ACC112 (cell line): ENCODE results near the gene SDK1.

Source experiments
- H2AFZ ChIP-seq: fragments of 200-600 bp; sonication (generic); one replicate; pipeline ENCODE4 v1.6.0; 2017; ENCODE audit warnings: antibody characterized with exemption, low read length; ENCODE audit not compliant: unreplicated experiment
- H3K27ac ChIP-seq: fragments of 200-600 bp; sonication (generic); 2 replicates; pipeline ENCODE4 v1.5.1; 2014; ENCODE audit warnings: low read depth, mild to moderate bottlenecking, antibody characterized with exemption, low read length, moderate library complexity
- H3K27me3 ChIP-seq: fragments of 200-600 bp; sonication (generic); 2 replicates; pipeline ENCODE4 v1.6.1; 2014; ENCODE audit warnings: mild to moderate bottlenecking, antibody characterized with exemption, low read length, moderate library complexity, mixed read lengths; ENCODE audit not compliant: insufficient read depth
- H3K36me3 ChIP-seq: fragments of 200-600 bp; sonication (generic); 2 replicates; pipeline ENCODE4 v1.6.1; 2016; ENCODE audit warnings: mild to moderate bottlenecking, antibody characterized with exemption, low read length, moderate library complexity, mixed read lengths; ENCODE audit not compliant: insufficient read depth
- H3K4me1 ChIP-seq: fragments of 200-600 bp; sonication (generic); one replicate; pipeline ENCODE4 v1.6.1; 2016; ENCODE audit warnings: low read length, mixed read lengths; ENCODE audit not compliant: insufficient read depth, unreplicated experiment, control insufficient read depth
- H3K4me3 ChIP-seq: fragments of 200-600 bp; sonication (generic); 2 replicates; pipeline ENCODE4 v1.5.1; 2014; ENCODE audit warnings: mild to moderate bottlenecking, low read depth, low read length
- H3K79me2 ChIP-seq: fragments of 200-600 bp; sonication (generic); one replicate; pipeline ENCODE4 v1.6.0; 2016; ENCODE audit warnings: low read length; ENCODE audit not compliant: control insufficient read depth, unreplicated experiment, insufficient read depth

Gene SDK1

GRCh38 chr7:3374239-3374638 lies 73.2 kb downstream of the SDK1 start:
- H2AFZ ChIP-seq, result no peak overlapping the region
- H3K4me3 ChIP-seq, result no peak overlapping the region
- H3K79me2 ChIP-seq, result no peaks in the 10 kb centered on the region
- no peaks in the 10 kb centered on the region for H3K36me3 ChIP-seq
- no peak overlapping the region for H3K27ac ChIP-seq
- H3K4me1 ChIP-seq, result no peaks in the 10 kb centered on the region
- no peaks in the 10 kb centered on the region for H3K27me3 ChIP-seq

DNA sequence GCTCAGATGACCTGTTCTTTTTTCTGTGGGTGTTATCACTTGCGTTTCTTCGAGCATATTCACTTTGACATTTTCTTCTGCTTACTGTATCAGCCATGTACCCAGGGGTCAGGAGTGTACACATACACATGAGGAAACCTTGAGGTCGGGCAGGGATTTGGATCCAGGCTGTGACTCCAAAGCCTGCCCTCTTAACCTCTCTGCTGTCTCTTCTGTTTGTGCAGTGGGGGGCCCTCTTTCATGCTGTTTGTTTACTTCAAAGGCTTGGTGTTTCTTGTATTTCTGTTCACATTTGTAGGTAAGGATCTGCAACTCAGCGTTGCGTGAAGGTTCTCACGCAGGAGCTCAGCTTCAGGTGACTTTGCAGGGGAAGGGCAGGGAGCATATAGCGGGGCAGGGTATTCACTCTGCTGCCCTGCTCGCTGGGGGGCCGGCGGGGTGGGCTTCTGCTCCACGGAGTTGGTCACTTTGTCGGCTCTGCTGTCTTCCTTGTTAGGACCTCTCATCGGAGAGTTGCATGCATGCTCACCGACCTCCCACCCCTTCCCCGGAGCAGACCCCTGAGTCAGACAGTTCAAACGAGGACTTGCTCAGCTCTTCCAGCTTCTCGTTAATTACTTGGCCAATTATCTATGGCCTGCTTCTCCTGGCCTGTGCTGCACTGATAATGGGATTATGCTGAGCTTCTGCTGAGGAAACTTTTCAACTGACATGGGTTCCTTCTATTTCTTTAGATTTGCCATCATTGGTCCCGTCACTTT lies 77.5 kb downstream of the SDK1 start:
- H3K27ac ChIP-seq, result no peak overlapping the region
- no peak overlapping the region for H3K4me3 ChIP-seq
- H3K36me3 ChIP-seq, result no peaks in the 10 kb centered on the region
- no peak overlapping the region for H2AFZ ChIP-seq
- H3K4me1 ChIP-seq, result no peaks in the 10 kb centered on the region
- no peaks in the 10 kb centered on the region for H3K79me2 ChIP-seq
- H3K27me3 ChIP-seq, result no peaks in the 10 kb centered on the region

GRCh38 chr7:3380034-3380433 lies 79.0 kb downstream of the SDK1 start:
- Histone ChIP-seq H2AFZ (no peak overlapping the region), H3K27ac (no peak overlapping the region), H3K27me3 (no peaks in the 10 kb centered on the region), H3K79me2 (no peaks in the 10 kb centered on the region), H3K36me3 (no peaks in the 10 kb centered on the region), H3K4me1 (no peaks in the 10 kb centered on the region), H3K4me3 (no peak overlapping the region)

DNA sequence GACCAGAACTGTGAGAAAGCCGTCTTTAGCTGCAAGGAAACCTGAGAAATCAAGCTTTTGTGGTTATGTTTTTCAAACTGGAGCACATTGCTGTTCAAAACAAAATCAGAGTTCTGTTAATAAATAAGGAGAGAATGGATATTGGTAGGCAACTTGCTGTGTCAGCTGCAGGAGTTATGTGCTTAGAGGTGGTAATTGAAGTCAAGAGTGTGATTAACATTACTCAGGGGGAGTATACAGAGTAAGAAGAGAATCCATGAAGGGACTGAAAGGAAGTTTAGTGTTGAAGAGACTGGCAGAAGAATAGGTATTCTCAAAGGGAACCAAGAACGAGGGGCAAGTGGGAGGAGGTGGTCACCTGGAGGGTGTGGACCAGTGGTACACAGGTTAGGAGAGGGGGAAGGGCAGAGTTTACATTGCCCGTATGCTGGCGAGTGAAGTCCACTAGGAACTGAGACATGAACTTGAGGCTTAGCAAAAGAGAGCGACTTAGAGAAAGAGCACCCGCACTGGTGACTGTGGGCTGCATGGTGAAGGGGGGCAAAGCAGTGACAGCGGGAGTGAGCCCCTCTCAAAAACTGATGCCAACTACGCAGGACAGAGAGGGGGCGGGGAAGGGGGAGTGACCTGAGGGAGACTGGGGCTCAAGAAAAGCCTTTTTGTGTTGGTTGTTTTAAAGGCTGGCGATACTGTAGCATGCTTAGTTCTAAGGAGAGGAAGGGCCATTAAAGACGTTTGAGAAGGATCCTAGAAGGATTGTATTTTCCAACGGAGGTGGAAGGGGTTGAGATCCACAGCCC lies 80.0 kb downstream of the SDK1 start:
- Histone ChIP-seq H3K79me2 (no peaks in the 10 kb centered on the region), H3K27me3 (no peaks in the 10 kb centered on the region), H3K27ac (no peak overlapping the region), H3K36me3 (no peaks in the 10 kb centered on the region), H3K4me1 (no peaks in the 10 kb centered on the region), H3K4me3 (no peak overlapping the region), H2AFZ (no peak overlapping the region)

- no peaks in the 10 kb centered on the region for H3K79me2 ChIP-seq
- H3K4me3 ChIP-seq, result no peak overlapping the region
- H3K27me3 ChIP-seq, result no peaks in the 10 kb centered on the region
- H3K4me1 ChIP-seq, result no peaks in the 10 kb centered on the region
- no peak overlapping the region for H2AFZ ChIP-seq
- no peak overlapping the region for H3K27ac ChIP-seq
- no peaks in the 10 kb centered on the region for H3K36me3 ChIP-seq
Measured at GRCh38 chr7:3386423-3387190, 85.6 kb downstream of the SDK1 start.

DNA sequence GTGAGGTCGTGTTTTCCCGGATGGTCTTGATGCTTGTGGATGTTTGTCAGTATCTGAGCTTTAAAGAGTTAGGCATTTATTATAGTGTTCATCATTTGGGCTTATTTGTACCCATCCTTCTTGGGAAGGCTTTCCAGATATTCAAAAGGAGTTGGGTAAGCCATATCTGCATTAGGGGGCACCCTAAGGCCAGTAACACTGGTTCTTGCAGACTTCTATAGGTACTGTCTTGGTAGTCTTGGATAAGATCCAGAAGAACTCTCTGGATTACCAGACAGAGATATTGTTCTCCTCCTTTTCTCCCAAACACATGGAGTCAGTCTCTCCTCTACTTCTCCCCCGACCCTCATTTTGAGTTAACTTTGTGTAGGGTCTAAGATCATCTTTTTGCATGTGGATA lies 92.8 kb downstream of the SDK1 start:
- no peak overlapping the region for H3K4me3 ChIP-seq
- no peaks in the 10 kb centered on the region for H3K36me3 ChIP-seq
- no peak overlapping the region for H3K27ac ChIP-seq
- H3K79me2 ChIP-seq, result no peaks in the 10 kb centered on the region
- no peak overlapping the region for H2AFZ ChIP-seq
- H3K4me1 ChIP-seq, result no peaks in the 10 kb centered on the region
- H3K27me3 ChIP-seq, result no peaks in the 10 kb centered on the region

DNA sequence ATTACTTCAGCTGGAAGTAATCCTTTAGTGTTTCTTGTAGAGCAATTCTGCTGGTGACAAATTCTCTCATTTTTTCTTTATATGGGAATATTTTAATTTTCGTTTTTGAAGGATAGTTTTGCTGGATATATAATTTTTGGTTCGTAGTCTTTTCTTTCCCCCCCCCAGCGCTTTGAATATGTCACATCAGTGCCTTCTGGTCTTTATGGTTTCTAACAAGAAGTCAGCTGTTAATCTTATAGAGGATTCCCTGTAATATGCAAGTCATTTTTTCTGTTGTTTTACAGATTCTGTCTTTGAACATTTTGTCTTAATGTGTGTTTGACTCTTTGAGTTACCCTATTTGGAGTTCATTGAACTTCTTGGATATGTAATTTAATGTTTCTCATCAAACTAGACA lies 96.3 kb downstream of the SDK1 start:
- no peaks in the 10 kb centered on the region for H3K79me2 ChIP-seq

GRCh38 chr7:3399858-3400257 lies 98.8 kb downstream of the SDK1 start:
- Histone ChIP-seq H3K36me3 (no peaks in the 10 kb centered on the region), H3K4me1 (no peaks in the 10 kb centered on the region), H3K27me3 (no peaks in the 10 kb centered on the region), H2AFZ (no peak overlapping the region), H3K27ac (no peak overlapping the region), H3K4me3 (no peak overlapping the region), H3K79me2 (no peaks in the 10 kb centered on the region)

More for the DNA sequence above, 96.3 kb downstream of the SDK1 start:
- Histone ChIP-seq H2AFZ (no peak overlapping the region), H3K27ac (no peak overlapping the region), H3K4me3 (no peak overlapping the region), H3K27me3 (no peaks in the 10 kb centered on the region), H3K36me3 (no peaks in the 10 kb centered on the region), H3K4me1 (no peaks in the 10 kb centered on the region)

DNA sequence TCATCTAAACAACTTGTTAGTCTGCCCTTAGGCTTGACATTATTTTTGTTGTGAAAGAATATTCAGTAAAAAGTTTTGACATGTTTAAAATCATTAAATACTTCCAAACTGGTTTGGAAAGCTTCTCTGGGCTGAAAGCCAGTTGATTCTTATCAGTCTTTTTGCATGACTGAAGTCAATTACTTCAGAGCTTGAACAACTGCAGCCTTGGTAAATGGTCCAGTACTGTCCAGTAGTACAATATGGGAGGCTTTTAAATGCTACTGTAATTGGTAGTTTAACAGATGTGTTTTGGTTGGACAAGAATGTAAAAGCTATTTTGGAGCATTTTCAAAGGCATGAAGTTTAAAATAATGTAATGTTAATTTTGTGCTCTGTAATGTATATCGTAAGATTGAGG lies 103.4 kb downstream of the SDK1 start:
- Histone ChIP-seq H2AFZ (no peak overlapping the region), H3K4me1 (no peaks in the 10 kb centered on the region), H3K79me2 (no peaks in the 10 kb centered on the region), H3K27ac (no peak overlapping the region), H3K27me3 (no peaks in the 10 kb centered on the region), H3K4me3 (no peak overlapping the region), H3K36me3 (no peaks in the 10 kb centered on the region)

- Histone ChIP-seq H3K4me1 (no peaks in the 10 kb centered on the region), H3K4me3 (no peak overlapping the region), H3K79me2 (no peaks in the 10 kb centered on the region), H3K27me3 (no peaks in the 10 kb centered on the region), H2AFZ (no peak overlapping the region), H3K27ac (no peak overlapping the region), H3K36me3 (no peaks in the 10 kb centered on the region)
Measured at GRCh38 chr7:3408814-3409595, 108.0 kb downstream of the SDK1 start.
